HepG2 (cell line): Measurements from ENCODE around the gene PNLIPRP1. TPM values are rescaled to one million over a fixed set of nuclear protein-coding genes. Genes with fewer than 3 reads are reported as not detected.

Experiments used
- ARHGAP35 ChIP-seq: sonication (generic); formaldehyde crosslinking; IDR thresholded peaks from 2 replicates; pipeline ENCODE4 v1.9.0; 2022; ENCODE audit warnings: mild to moderate bottlenecking, inconsistent platforms, moderate library complexity, missing genetic modification reagents, borderline replicate concordance
- CEBPZ ChIP-seq: IDR thresholded peaks from 2 replicates; pipeline ENCODE4 v1.6.1; 2012; ENCODE audit warnings: low read length, improper control_type of control experiment
- KLF12 ChIP-seq: sonication (generic); formaldehyde crosslinking; IDR thresholded peaks from 2 replicates; pipeline ENCODE4 v1.4.0; 2020; ENCODE audit warnings: missing genetic modification reagents, borderline replicate concordance
- NFAT5 ChIP-seq: sonication (generic); formaldehyde crosslinking; IDR thresholded peaks from 2 replicates; pipeline ENCODE4 v1.4.0; 2020; ENCODE audit warnings: missing genetic modification reagents
- NFRKB ChIP-seq: fragments of 450-650 bp; IDR thresholded peaks from 2 replicates; pipeline ENCODE4 v1.6.1; 2017
- SALL1 ChIP-seq: sonication (generic); formaldehyde crosslinking; IDR thresholded peaks from 2 replicates; pipeline ENCODE4 v1.8.0; 2022; ENCODE audit warnings: mild to moderate bottlenecking, missing genetic modification reagents
- THRA ChIP-seq: sonication (generic); formaldehyde crosslinking; IDR thresholded peaks from 2 replicates; pipeline ENCODE4 v1.4.0; 2020; ENCODE audit warnings: missing genetic modification reagents, borderline replicate concordance
- YEATS2 ChIP-seq: sonication (generic); formaldehyde crosslinking; IDR thresholded peaks from 2 replicates; pipeline ENCODE4 v1.4.0; 2020; ENCODE audit warnings: missing genetic modification reagents, borderline replicate concordance
- ZC3H4 ChIP-seq: sonication (generic); formaldehyde crosslinking; IDR thresholded peaks from 2 replicates; pipeline ENCODE4 v1.4.0; 2020; ENCODE audit warnings: missing genetic modification reagents, borderline replicate concordance
- ZNF337 ChIP-seq: sonication (generic); formaldehyde crosslinking; IDR thresholded peaks from 2 replicates; pipeline ENCODE4 v1.5.1; 2020; ENCODE audit warnings: missing genetic modification reagents, low read depth, mild to moderate bottlenecking, borderline replicate concordance
- polyA plus RNA-seq, 8 experiments: library from polyadenylated mRNA; depleted of rRNA in 3 of 8; stranded (reverse) in 7 of 8; unstranded in 1 of 8; fragments of >200 nt; fragmentation: Illumina TruSeq in 4 of 8; extraction: Trizol in 4 of 8; gene quantifications; 2 replicates each; pipeline versions ENCODE4 v1.2.1 to v1.2.3, GENCODE V29; 2011 to 2016; ENCODE audit warnings: low read depth in 4 of 8, missing spikeins in 1 of 8, mixed read lengths in 1 of 8; ENCODE audit not compliant: insufficient read depth in 1 of 8
- total RNA-seq, 5 experiments: library from RNA; depleted of rRNA; stranded (reverse); fragments of >200 nt; fragmentation: Illumina TruSeq; extraction: Trizol; gene quantifications; 2 replicates each; pipeline ENCODE4 v1.2.3, GENCODE V29; 2016; ENCODE audit warnings: low read depth in 1 of 5

PNLIPRP1 gene
- total and polyA plus RNA-seq, 2 of the 13 experiments (the other 11 are each of a cell fraction or from before 2014, with no cell fraction given): not detected

- TF ChIP-seq NFRKB: no peak
- no peak for TF ChIP-seq SALL1
- TF ChIP-seq ZC3H4 (CRISPR knock-in tag): no peak
- no peak for TF ChIP-seq ZNF337 (CRISPR knock-in tag)
- no peak for TF ChIP-seq NFAT5 (CRISPR knock-in tag)
- TF ChIP-seq CEBPZ: no peak
- no peak for TF ChIP-seq YEATS2
- no peak for TF ChIP-seq ARHGAP35
- no peak for TF ChIP-seq THRA
- TF ChIP-seq KLF12: no peak
These were observed 36.1 kb downstream of the PNLIPRP1 start (continued) for GRCh38 chr10:116626815-116627214.
